Chondrocyte (in vitro differentiated cells): ENCODE data around the gene SLC51B. TPM values are rescaled to one million over a fixed set of nuclear protein-coding genes. Genes with fewer than 3 reads are reported as not detected.
A peak's percentile ranks its signal among the peaks of the same experiment; 100 is the strongest.
"Not testable (repeated sequence)": the region's sequence is repeated elsewhere in the genome, so short reads cannot be mapped to it uniquely, and the experiment has no call there.

ENCODE experiments used
- DNase-seq: peaks from one replicate; pipeline ENCODE4 v3.0.0; 2021; ENCODE audit warnings: mixed read lengths, low spot score
- H3K27ac Mint-ChIP-seq: one replicate; pipeline ENCODE4 v1.8.0; 2021; ENCODE audit warnings: mild to moderate bottlenecking, moderate library complexity, mixed read lengths; ENCODE audit not compliant: unreplicated experiment
- H3K27me3 Mint-ChIP-seq: 2 replicates; pipeline ENCODE4 v1.8.0; 2021; ENCODE audit warnings: low read depth, mixed read lengths
- H3K36me3 Mint-ChIP-seq: 2 replicates; pipeline ENCODE4 v1.8.0; 2021; ENCODE audit warnings: low read depth, mixed read lengths
- H3K4me1 Mint-ChIP-seq: 2 replicates; pipeline ENCODE4 v1.8.0; 2021; ENCODE audit warnings: low read depth, mild to moderate bottlenecking, mixed read lengths
- H3K4me3 Mint-ChIP-seq: one replicate; pipeline ENCODE4 v1.8.0; 2021; ENCODE audit warnings: mild to moderate bottlenecking, moderate library complexity, mixed read lengths; ENCODE audit not compliant: unreplicated experiment
- H3K9me3 Mint-ChIP-seq: 2 replicates; pipeline ENCODE4 v1.8.0; 2021; ENCODE audit warnings: low read depth, mixed read lengths
- total RNA-seq: library from RNA; stranded (reverse); gene quantifications from 3 replicates; pipeline ENCODE4 v1.2.1, GENCODE V29; 2021
- TF ChIP-seq, protein P1 (sequence below): fragments of 200-600 bp; sonication (generic); IDR thresholded peaks from 2 replicates; pipeline ENCODE4 v1.5.0; 2021; ENCODE audit warnings: antibody characterized with exemption, mild to moderate bottlenecking, moderate library complexity

SLC51B gene
- total RNA-seq, 1 donor from 2014 or later = not detected

DNA sequence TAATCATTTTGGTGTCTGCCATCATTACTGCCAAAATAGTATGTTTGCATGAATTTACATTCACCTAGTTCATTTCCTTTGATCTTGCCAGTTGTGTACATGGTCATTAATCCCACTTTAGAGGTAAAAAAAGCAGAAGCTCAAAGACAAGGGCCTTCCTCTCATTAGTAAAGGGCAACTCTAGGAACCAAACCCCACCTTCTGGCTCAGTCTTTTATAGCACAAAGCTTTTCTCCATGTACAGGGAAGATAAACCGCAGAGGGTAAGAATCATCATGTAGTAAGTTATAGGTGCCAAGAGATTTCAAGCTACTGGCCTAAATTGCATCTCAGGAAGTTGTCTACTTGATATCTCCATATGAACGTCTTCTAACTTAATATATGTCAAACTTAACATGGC is 36.2 kb upstream of the SLC51B start:
- H3K4me3 Mint-ChIP-seq = no peak overlapping the region
- peaks cover 19% of the 10 kb centered on the region for H3K36me3 Mint-ChIP-seq
- TF ChIP-seq, protein P1, sequence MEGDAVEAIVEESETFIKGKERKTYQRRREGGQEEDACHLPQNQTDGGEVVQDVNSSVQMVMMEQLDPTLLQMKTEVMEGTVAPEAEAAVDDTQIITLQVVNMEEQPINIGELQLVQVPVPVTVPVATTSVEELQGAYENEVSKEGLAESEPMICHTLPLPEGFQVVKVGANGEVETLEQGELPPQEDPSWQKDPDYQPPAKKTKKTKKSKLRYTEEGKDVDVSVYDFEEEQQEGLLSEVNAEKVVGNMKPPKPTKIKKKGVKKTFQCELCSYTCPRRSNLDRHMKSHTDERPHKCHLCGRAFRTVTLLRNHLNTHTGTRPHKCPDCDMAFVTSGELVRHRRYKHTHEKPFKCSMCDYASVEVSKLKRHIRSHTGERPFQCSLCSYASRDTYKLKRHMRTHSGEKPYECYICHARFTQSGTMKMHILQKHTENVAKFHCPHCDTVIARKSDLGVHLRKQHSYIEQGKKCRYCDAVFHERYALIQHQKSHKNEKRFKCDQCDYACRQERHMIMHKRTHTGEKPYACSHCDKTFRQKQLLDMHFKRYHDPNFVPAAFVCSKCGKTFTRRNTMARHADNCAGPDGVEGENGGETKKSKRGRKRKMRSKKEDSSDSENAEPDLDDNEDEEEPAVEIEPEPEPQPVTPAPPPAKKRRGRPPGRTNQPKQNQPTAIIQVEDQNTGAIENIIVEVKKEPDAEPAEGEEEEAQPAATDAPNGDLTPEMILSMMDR = peak; percentile 41
- H3K27ac Mint-ChIP-seq = no peak overlapping the region
- no peaks in the 10 kb centered on the region for H3K4me1 Mint-ChIP-seq
- H3K9me3 Mint-ChIP-seq = peaks cover 7% of the 10 kb centered on the region
- DNase-seq = no peak
- no peaks in the 10 kb centered on the region for H3K27me3 Mint-ChIP-seq

DNA sequence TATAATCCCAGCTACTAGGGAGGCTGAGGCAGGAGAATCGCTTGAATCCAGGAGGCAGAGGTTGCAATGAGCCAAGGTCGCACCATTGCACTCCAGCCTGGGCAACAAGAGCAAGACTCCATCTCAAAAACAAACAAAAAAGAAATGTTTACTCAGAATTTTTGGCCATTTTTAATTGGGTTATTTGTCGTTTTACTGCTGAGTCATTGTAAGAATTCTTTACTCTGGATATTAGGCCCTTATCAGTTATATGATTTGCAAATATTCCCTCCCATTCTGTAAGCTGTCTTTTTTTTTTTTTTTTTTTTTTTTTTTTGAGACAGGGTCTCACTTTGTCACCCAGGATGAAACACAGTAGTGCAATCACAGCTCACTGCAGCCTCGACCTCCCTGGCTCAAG is 34.0 kb upstream of the SLC51B start:
- DNase-seq, H3K4me3 Mint-ChIP-seq, H3K27me3 Mint-ChIP-seq, H3K27ac Mint-ChIP-seq, H3K4me1 Mint-ChIP-seq, H3K9me3 Mint-ChIP-seq: not testable (repeated sequence)
- H3K36me3 Mint-ChIP-seq = peaks cover 30% of the 10 kb centered on the region

DNA sequence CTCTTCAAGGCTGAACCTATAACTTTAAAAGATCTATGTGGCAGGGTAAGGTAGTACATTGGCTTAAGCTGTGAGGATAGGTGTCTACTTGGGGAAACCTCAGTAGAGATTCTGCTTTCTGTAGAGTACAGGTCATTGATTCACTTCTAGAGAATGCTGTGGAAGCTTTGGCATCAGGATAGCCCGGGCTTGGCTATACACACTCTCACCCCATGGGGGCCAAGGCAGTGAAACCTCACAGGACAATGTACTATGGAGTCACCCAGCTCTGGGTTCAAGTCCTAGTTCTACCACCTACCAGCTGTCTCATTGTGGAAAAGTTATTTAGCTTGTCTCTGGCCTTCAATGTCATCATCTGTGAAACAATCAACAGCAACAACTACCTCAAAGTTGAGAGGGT is 24.8 kb upstream of the SLC51B start:
- TF ChIP-seq, protein P1 = no peak
- Mint-ChIP-seq H3K27me3 (no peaks in the 10 kb centered on the region), H3K9me3 (no peaks in the 10 kb centered on the region), H3K36me3 (peaks cover 22% of the 10 kb centered on the region), H3K27ac (no peak overlapping the region), H3K4me1 (no peaks in the 10 kb centered on the region), H3K4me3 (no peak overlapping the region)
- DNase-seq = no peak

DNA sequence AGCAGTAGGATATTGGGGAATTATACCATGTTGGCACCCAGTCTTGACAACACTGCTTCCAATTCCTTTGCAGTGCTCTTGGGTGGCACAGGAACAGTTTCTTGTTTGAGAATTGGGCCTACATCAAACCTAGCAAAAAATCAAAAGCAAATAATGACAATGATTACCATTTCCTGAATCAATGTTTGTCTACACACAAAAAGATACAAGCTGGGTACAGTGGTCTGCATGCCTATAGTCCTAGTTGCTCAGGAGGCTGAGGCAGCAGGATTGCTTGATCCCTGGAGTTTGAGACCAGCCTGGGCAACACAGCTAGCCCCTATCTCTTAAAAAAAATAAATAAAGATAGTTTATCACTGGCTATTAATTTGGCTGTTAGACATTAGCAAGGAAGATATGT is 23.7 kb upstream of the SLC51B start:
- no peak overlapping the region for H3K27ac Mint-ChIP-seq
- H3K9me3 Mint-ChIP-seq = no peaks in the 10 kb centered on the region
- no peak for DNase-seq
- no peaks in the 10 kb centered on the region for H3K27me3 Mint-ChIP-seq
- H3K4me3 Mint-ChIP-seq = no peak overlapping the region
- TF ChIP-seq, protein P1 = no peak
- peaks cover 22% of the 10 kb centered on the region for H3K36me3 Mint-ChIP-seq
- peaks cover 2% of the 10 kb centered on the region for H3K4me1 Mint-ChIP-seq

DNA sequence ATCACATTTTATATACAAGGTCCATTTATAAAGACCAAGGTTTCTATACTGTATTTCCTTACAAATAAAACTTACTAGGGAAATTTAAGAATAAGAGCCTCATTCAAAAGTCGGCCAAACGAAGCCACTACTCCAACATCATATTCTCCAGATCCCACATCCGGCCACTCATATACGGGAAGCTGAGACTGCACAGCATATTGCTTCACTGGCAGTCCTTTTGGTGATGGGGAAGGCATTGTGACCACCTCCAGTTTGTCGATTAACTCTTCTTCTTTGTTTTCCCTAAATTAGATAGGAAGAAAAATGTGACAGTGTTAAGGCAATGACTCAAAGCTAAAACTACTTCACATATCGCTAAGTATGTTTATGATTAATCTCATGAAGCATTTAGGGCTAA is 18.4 kb upstream of the SLC51B start:
- Mint-ChIP-seq H3K36me3 (peaks cover 15% of the 10 kb centered on the region), H3K27me3 (no peaks in the 10 kb centered on the region), H3K4me3 (no peak overlapping the region), H3K9me3 (no peaks in the 10 kb centered on the region), H3K27ac (no peak overlapping the region), H3K4me1 (peaks cover 18% of the 10 kb centered on the region)
- DNase-seq = no peak
- TF ChIP-seq, protein P1 = no peak

DNA sequence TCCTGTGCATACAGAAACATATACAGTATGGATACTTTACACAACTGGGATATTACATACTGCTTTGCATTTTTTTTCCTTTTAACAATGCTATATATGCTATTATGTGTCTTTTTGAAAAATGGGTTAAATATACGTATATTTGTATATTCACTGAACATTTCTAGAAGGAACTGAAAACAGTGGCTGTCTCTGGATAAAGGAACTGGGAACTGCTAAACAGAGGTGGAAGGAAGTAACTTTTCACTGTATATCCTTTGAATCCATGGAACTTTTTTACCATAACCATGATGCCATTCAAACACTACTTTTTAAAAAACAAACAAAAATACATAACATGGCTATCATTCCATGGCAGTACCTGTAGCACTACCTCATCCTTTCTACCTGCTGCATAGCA is 17.6 kb upstream of the SLC51B start:
- H3K27me3 Mint-ChIP-seq = no peaks in the 10 kb centered on the region
- TF ChIP-seq, protein P1 = no peak
- H3K4me3 Mint-ChIP-seq = no peak overlapping the region
- H3K4me1 Mint-ChIP-seq = peaks cover 18% of the 10 kb centered on the region
- DNase-seq = no peak
- peaks cover 15% of the 10 kb centered on the region for H3K36me3 Mint-ChIP-seq
- no peaks in the 10 kb centered on the region for H3K9me3 Mint-ChIP-seq
- no peak overlapping the region for H3K27ac Mint-ChIP-seq
